ENCODE measurements around the gene MMP2.
A peak's percentile ranks its signal among the peaks of the same experiment; 100 is the strongest.

The MMP2 gene

GRCh38 chr16:55471448-55472097, 7.4 kb upstream of the MMP2 start:
- CTCF ChIA-PET, result interaction anchor here (1.4 kb wide), 1 partner anchor 231 kb away, joined by 5 read pairs; no protein-coding TSS in a partner anchor
- DNase-seq (ENCODE audit: low spot score), result peak; percentile 52
- peak overlapping the region; percentile 95 for H3K27ac ChIP-seq
- TF ChIP-seq CTCF (conservative IDR thresholded peaks at IDR 0.05; ENCODE audit: low read depth), result no peak
- POLR2A ChIA-PET (ENCODE audit: low non-redundant PET), result no interaction called here

- POLR2A ChIA-PET (ENCODE audit: low non-redundant PET), result no interaction called here
- no peak overlapping the region for H3K27ac ChIP-seq
- TF ChIP-seq CTCF (conservative IDR thresholded peaks at IDR 0.05; ENCODE audit: low read depth), result no peak
- CTCF ChIA-PET, result no interaction called here
- DNase-seq (ENCODE audit: low spot score), result no peak
Observed at GRCh38 chr16:55473587-55473986, 5.4 kb upstream of the MMP2 start.

GRCh38 chr16:55474821-55475220, 4.2 kb upstream of the MMP2 start:
- no peak for TF ChIP-seq CTCF (conservative IDR thresholded peaks at IDR 0.05; ENCODE audit: low read depth)
- no peak overlapping the region for H3K27ac ChIP-seq
- no peak for DNase-seq (ENCODE audit: low spot score)
- ChIA-PET POLR2A (ENCODE audit: low non-redundant PET) (no interaction called here), CTCF (no interaction called here)

GRCh38 chr16:55475919-55476318, 3.1 kb upstream of the MMP2 start:
- POLR2A ChIA-PET (ENCODE audit: low non-redundant PET), result no interaction called here
- CTCF ChIA-PET, result no interaction called here
- no peak for TF ChIP-seq CTCF (conservative IDR thresholded peaks at IDR 0.05; ENCODE audit: low read depth)

GRCh38 chr16:55476625-55477533, 2.1 kb upstream of the MMP2 start:
- TF ChIP-seq CTCF (conservative IDR thresholded peaks at IDR 0.05; ENCODE audit: low read depth), result no peak
- DNase-seq (ENCODE audit: low spot score), result no peak
- POLR2A ChIA-PET (ENCODE audit: low non-redundant PET), result no interaction called here
- CTCF ChIA-PET, result interaction anchor here (1.0 kb wide), 1 partner anchor 12 kb away, joined by 3 read pairs; no protein-coding TSS in a partner anchor
- H3K27ac ChIP-seq, result no peak overlapping the region

More at GRCh38 chr16:55475919-55476318, 3.1 kb upstream of the MMP2 start:
- DNase-seq (ENCODE audit: low spot score), result no peak
- H3K27ac ChIP-seq, result no peak overlapping the region

GRCh38 chr16:55477736-55478135, 1.3 kb upstream of the MMP2 start:
- no peak overlapping the region for H3K27ac ChIP-seq
- DNase-seq (ENCODE audit: low spot score), result no peak
- CTCF ChIA-PET, result no interaction called here
- POLR2A ChIA-PET (ENCODE audit: low non-redundant PET), result no interaction called here
- no peak for TF ChIP-seq CTCF (conservative IDR thresholded peaks at IDR 0.05; ENCODE audit: low read depth)
